IPS-15b (cell line): Measurements from ENCODE around the gene NFIL3.
"Not testable (repeated sequence)": the region's sequence is repeated elsewhere in the genome, so short reads cannot be mapped to it uniquely, and the experiment has no call there.

Experiments used
- H3K27me3 ChIP-seq: one replicate; pipeline ENCODE4 v1.6.1; 2013; ENCODE audit warnings: low read length; ENCODE audit not compliant: control insufficient read depth, insufficient read depth
- H3K36me3 ChIP-seq: one replicate; pipeline ENCODE4 v1.6.1; 2013; ENCODE audit warnings: low read length; ENCODE audit not compliant: control insufficient read depth, insufficient read depth
- H3K4me1 ChIP-seq: one replicate; pipeline ENCODE4 v1.6.1; 2013; ENCODE audit warnings: mild to moderate bottlenecking, low read length; ENCODE audit not compliant: control insufficient read depth, insufficient read depth
- H3K4me3 ChIP-seq: one replicate; pipeline ENCODE4 v1.5.1; 2013; ENCODE audit warnings: low read depth, low read length
- H3K9ac ChIP-seq: one replicate; pipeline ENCODE4 v1.6.1; 2013; ENCODE audit warnings: low read depth, mild to moderate bottlenecking, low read length
- H3K9me3 ChIP-seq: one replicate; pipeline ENCODE4 v1.6.1; 2013; ENCODE audit warnings: mild to moderate bottlenecking, low read length; ENCODE audit not compliant: control insufficient read depth, insufficient read depth

The NFIL3 gene, protein sequence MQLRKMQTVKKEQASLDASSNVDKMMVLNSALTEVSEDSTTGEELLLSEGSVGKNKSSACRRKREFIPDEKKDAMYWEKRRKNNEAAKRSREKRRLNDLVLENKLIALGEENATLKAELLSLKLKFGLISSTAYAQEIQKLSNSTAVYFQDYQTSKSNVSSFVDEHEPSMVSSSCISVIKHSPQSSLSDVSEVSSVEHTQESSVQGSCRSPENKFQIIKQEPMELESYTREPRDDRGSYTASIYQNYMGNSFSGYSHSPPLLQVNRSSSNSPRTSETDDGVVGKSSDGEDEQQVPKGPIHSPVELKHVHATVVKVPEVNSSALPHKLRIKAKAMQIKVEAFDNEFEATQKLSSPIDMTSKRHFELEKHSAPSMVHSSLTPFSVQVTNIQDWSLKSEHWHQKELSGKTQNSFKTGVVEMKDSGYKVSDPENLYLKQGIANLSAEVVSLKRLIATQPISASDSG

DNA sequence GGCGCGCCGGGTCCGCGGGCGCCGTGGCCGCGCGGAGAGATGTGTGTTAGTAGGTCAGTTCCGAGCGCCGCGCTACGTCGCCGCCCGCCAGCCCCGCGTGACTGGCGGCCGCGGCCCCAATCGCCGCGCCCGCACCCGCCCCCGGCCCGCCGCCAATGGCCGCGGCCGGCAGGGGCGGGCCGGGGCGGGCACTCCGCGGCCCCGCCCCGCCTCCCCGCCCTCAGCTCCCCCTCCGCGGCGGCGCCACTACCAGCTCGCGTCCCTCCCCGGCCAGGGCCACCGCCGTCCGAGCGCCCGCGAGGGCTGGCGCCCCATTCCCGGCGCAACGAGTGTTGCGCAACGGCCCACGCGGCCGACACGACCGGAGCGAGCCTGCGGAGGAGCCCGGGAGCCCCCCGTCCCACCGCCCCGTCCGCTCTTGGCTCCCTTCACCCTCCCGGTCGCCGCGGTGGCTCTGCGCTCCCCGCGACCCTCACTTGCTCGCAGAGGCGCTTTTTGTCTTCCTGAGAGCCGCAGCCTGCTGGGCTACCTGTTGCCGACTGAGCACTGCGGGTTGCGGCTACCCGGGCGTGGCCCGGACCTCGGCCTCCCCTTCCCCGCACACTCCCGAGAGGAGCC lies at the start of gene NFIL3:
NFIL3 (minus strand) TSS at position 48 of the 618 bp plus-strand sequence. CDS start 13,098 bp downstream, outside the sequence.
- H3K36me3 ChIP-seq: no peaks in the 10 kb centered on the region
- H3K9me3 ChIP-seq: no peaks in the 10 kb centered on the region
- H3K27me3 ChIP-seq: peaks cover 52% of the 10 kb centered on the region
- H3K4me3 ChIP-seq: peak within 1 kb of the TSS; percentile 73
- peaks cover 4% of the 10 kb centered on the region for H3K4me1 ChIP-seq
- no peak within 1 kb of the TSS for H3K9ac ChIP-seq

DNA sequence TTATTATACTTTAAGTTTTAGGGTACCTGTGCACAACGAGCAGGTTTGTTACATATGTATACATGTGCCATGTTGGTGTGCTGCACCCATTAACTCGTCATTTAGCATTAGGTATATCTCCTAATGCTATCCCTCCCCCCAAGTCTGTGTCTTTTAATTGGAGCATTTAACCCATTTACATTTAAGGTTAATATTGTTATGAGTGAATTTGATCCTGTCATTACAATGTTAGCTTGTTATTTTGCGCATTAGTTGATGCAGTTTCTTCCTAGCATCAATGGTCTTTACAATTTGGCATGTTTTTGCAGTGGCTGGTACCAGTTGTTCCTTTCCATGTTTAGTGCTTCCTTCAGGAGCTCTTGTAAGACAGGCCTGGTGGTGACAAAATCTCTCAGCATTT lies 47.9 kb upstream of the NFIL3 start:
- not testable (repeated sequence) for H3K36me3 ChIP-seq, H3K9ac ChIP-seq, H3K4me3 ChIP-seq, H3K27me3 ChIP-seq, H3K4me1 ChIP-seq, H3K9me3 ChIP-seq

DNA sequence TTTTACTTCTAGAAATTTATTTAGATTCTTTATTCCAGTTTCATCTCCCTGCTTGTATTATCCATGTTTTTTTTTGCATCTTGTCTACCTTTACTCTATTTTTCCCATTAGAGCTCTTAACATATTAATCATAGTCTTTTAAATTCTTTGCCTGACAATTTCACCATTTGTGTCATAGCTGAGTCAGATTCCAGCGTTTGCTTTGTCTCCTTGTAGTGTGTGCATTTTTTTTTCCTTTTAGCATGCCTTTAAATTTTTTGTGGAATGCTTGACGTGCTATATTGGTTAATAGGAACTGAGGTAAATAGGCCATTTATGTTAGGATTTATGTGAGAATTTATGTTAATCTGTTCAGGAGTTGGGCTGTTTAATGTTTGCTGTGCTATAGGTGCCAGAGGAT lies 41.8 kb upstream of the NFIL3 start:
- H3K4me3 ChIP-seq: no peak overlapping the region
- no peak overlapping the region for H3K9ac ChIP-seq
- H3K36me3 ChIP-seq: no peaks in the 10 kb centered on the region
- H3K27me3 ChIP-seq: no peaks in the 10 kb centered on the region
- H3K4me1 ChIP-seq: peaks cover 5% of the 10 kb centered on the region
- no peaks in the 10 kb centered on the region for H3K9me3 ChIP-seq

DNA sequence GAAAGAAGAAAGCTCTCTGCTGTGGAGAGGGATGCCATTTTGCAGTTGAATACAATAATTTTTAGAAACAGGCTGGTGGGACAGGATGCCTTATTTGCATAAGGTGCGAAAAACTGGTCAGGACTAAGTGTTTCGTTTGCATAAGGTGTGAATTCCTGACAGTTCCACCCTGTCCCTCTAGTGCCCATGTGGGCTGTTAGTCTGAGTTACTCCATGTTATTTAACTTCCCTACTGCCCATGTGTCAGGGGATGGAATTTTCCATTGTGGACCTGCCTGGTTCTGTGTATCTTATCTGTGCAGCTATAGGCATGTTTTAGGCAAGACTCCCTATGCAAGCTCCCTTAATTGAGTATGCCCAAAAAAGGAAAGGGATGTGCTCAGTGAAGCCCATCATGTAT lies 35.3 kb upstream of the NFIL3 start:
- Histone ChIP-seq H3K9me3 (no peaks in the 10 kb centered on the region), H3K27me3 (no peaks in the 10 kb centered on the region), H3K4me1 (no peaks in the 10 kb centered on the region), H3K36me3 (no peaks in the 10 kb centered on the region), H3K9ac (no peak overlapping the region), H3K4me3 (no peak overlapping the region)

DNA sequence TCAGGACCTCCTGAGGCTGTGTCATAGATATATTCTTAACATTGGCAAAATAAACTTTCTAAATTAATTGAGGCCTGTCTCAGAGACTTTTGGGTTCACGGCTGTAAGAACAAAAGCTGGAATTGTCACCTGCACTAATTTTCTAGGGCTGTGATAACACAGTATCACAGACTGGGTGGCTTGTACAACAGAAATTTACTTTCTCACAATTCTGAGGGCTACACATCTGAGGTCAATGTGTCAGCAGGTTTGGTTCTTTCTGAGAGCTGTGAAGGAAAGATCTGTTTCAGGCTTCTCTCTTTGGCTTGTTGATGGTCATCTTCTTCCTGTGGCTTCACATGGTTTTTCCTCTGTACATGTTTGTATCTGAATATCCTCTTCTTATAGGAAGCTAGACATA lies 29.2 kb upstream of the NFIL3 start:
- Histone ChIP-seq H3K4me3 (no peak overlapping the region), H3K36me3 (no peaks in the 10 kb centered on the region), H3K4me1 (no peaks in the 10 kb centered on the region), H3K9me3 (no peaks in the 10 kb centered on the region), H3K27me3 (no peaks in the 10 kb centered on the region), H3K9ac (no peak overlapping the region)

DNA sequence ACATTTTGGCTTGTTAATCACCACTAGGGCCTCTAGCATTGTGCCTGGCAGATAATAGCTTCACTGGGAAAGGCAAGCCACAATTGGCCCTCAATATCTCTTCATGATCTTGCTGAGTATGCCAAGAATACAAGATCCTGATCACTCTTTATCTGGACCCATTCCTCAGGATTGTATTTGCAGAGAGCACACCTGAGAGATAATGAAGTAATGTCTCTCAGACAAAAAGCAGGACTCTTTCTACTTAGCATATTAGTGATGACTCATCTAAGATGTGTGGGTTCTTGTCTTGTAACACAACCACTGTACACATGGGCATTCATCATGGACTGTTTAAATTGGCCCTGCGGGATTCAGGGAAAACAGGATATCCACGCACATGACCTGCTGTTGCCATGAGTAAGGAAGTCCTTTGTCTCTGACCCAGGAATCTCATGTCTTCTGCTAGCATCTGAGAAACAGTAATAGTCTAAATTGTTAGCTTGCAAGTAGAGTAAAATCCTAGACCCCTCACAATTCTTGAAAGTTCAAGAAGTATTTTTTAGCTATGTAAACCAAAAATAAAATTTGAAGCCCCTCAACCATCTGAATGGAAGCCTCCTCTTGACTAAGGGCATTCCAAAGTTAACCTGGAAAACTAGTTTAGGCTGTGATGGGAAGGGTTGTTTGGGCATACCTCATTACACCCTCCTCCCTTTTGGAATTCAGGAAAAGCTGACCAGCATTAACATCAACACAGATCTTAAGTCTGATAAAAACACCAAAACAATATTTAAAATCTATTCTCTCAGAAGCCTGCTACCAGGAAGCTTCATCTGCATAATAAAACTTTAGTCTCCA lies 28.0 kb upstream of the NFIL3 start:
- H3K27me3 ChIP-seq: no peaks in the 10 kb centered on the region
- no peaks in the 10 kb centered on the region for H3K9me3 ChIP-seq
- no peak overlapping the region for H3K4me3 ChIP-seq
- H3K36me3 ChIP-seq: no peaks in the 10 kb centered on the region
- H3K4me1 ChIP-seq: no peaks in the 10 kb centered on the region
- no peak overlapping the region for H3K9ac ChIP-seq

DNA sequence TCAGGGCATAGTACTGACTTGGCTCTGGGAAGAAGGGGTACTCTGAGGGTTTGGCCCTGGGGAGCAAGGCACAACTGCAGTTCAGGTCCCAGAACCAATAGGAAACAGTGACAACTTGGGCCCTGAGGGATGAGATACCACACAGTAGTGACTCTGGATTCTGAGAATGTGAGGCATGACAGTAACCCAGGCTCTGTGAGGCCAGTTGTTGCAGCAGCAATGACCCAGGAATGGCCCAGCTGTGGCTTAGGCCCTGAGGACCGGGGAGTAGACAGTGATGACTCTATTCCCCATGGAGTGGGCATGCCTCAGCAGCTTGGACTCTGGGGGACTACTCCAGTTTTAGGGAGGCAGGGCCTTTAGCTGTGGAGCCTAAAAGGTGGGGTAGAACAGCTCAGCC lies 21.5 kb upstream of the NFIL3 start:
- Histone ChIP-seq H3K36me3 (no peaks in the 10 kb centered on the region), H3K27me3 (no peaks in the 10 kb centered on the region), H3K9ac (no peak overlapping the region), H3K4me3 (no peak overlapping the region), H3K9me3 (no peaks in the 10 kb centered on the region), H3K4me1 (no peaks in the 10 kb centered on the region)

DNA sequence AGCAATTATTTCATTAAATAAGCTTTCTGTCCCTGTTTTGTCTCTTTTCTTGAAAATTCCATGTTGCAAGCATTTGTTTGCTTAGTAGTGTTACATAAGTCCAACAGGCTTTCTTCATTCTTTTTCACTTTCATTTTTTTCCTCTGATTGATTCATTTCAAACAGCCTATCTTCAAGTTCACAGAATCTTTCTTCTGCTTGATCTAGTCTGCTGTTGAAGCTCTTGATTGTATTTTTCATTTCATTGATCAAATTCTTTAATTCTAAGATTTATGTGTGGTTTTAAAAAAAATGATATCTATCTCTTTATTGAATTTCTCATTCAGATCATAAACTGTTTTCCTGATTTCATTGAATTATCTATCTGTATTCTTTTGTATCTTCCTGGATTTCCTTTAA lies 20.4 kb upstream of the NFIL3 start:
- Histone ChIP-seq H3K4me1 (no peaks in the 10 kb centered on the region), H3K9ac (no peak overlapping the region), H3K36me3 (no peaks in the 10 kb centered on the region), H3K27me3 (no peaks in the 10 kb centered on the region), H3K9me3 (no peaks in the 10 kb centered on the region), H3K4me3 (no peak overlapping the region)

DNA sequence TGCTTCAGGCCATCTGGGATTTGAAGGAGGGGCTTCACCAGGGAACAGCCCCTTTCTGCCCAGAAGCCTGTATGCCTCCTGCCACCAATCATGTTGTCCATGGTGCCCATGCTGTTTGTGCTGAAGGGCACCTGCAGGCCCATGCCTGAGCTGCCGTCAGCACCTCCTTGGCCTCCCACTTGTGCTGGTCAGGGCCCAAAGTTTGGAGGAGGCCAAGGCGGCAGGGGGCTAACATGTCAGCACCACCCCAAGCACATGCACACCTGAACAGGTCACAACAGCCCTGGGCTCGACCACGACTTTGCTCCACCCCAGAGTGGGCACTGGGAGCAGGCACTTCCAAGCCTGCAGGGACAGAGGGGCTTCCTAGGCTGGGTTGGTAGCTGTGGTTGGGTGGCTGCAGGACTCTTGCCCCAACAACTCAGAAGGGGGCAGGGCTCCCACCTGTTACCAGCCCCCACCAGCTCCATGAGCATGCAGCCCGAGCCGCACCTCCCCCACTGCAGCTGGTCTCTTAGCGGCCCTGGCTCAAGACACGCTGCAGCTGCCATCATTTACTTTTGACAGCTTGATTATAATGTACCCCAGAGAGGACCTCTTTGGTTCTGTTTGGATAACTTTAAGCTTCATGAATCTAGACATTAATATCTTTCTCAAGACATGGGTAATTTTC lies 19.8 kb upstream of the NFIL3 start:
- Histone ChIP-seq H3K4me1 (no peaks in the 10 kb centered on the region), H3K9ac (no peak overlapping the region), H3K9me3 (no peaks in the 10 kb centered on the region), H3K36me3 (no peaks in the 10 kb centered on the region), H3K27me3 (no peaks in the 10 kb centered on the region), H3K4me3 (no peak overlapping the region)

DNA sequence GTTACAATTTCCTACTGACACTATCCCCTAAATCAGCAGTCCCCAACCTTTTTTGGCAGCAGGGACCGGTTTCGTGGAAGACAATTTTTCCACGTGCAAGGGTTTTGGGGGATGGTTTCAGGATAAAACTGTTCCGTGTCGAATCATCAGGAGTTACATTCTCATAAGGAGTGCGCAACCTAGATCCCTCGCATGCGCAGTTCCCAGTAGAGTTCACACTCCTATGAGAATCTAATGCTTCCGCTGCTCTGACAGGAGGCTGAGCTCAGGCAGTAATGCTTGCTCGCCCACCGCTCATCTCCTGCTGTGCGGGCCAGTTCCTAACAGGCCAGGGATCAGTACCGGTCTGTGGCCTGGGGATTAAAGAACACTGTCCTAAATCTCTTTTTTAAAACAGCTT lies 13.2 kb upstream of the NFIL3 start:
- Histone ChIP-seq H3K4me1 (no peaks in the 10 kb centered on the region), H3K9me3 (no peaks in the 10 kb centered on the region), H3K36me3 (no peaks in the 10 kb centered on the region), H3K27me3 (no peaks in the 10 kb centered on the region), H3K4me3 (no peak overlapping the region), H3K9ac (no peak overlapping the region)

DNA sequence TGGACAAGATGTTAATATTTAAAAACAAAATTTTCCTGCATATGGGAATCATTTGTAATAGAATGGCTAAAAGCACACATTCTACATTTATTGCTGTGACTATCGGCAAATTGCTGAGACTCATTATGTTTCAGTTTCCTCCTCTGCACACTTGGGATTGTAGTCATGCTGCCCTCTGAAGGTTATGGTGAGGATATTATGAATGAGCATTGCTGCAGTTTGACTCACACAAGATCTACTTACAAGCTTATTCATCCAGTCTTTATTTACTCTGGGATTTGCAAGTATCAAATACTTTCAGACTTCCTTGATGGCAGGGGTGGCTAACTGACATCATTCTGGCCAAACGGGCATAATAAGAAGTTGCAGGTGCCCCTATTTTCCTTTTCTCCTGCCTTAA lies 9.5 kb upstream of the NFIL3 start:
- H3K4me3 ChIP-seq: no peak overlapping the region
- H3K36me3 ChIP-seq: no peaks in the 10 kb centered on the region
- no peaks in the 10 kb centered on the region for H3K4me1 ChIP-seq
- H3K9ac ChIP-seq: no peak overlapping the region
- no peaks in the 10 kb centered on the region for H3K9me3 ChIP-seq
- H3K27me3 ChIP-seq: no peaks in the 10 kb centered on the region
